ENCODE data around the gene YWHAB.
A peak's percentile ranks its signal among the peaks of the same experiment; 100 is the strongest.

GRCh38 chr20:44911264-44911921, 25.9 kb downstream of the YWHAB start:
- peak in 3 of 6 experiments; percentile 4 to 34 (median 12) for TF ChIP-seq CTCF (IDR thresholded peaks at IDR 0.05)
- no peak for TF ChIP-seq POLR2A (IDR thresholded peaks at IDR 0.05)
